Fibroblast of the aortic adventitia (primary cell): ENCODE data around the gene FAM204A. TPM values are rescaled to one million over a fixed set of nuclear protein-coding genes. Genes with fewer than 3 reads are reported as not detected.

Experiments
- DNase-seq: peaks from one replicate; pipeline ENCODE4 v3.0.0-alpha.2; 2010; ENCODE audit warnings: low read depth
- H3K4me3 ChIP-seq: 2 replicates; pipeline ENCODE4 v1.5.1; 2011; ENCODE audit warnings: low read depth, mild to moderate bottlenecking, control low read depth, low read length, moderate library complexity
- CTCF ChIP-seq: IDR thresholded peaks from 2 replicates; pipeline ENCODE4 v1.5.1; 2011; ENCODE audit warnings: mild to moderate bottlenecking, low read length, control low read depth, inconsistent platforms; ENCODE audit not compliant: insufficient read depth
- total RNA-seq: library from RNA; depleted of rRNA; stranded (reverse); fragments of >200 nt; gene quantifications from 2 replicates; pipeline ENCODE4 v1.2.3, GENCODE V29; 2012; ENCODE audit warnings: low replicate concordance

FAM204A gene
- total RNA-seq, 1 donor, result 103 TPM

- TF ChIP-seq CTCF, result no peak
- no peak for DNase-seq
- no peak overlapping the region for H3K4me3 ChIP-seq
Observed at GRCh38 chr10:118369641-118370205, 27.6 kb upstream of the FAM204A start.

GRCh38 chr10:118365702-118366101, 23.6 kb upstream of the FAM204A start:
- TF ChIP-seq CTCF, result no peak
- no peak overlapping the region for H3K4me3 ChIP-seq
- no peak for DNase-seq

DNA sequence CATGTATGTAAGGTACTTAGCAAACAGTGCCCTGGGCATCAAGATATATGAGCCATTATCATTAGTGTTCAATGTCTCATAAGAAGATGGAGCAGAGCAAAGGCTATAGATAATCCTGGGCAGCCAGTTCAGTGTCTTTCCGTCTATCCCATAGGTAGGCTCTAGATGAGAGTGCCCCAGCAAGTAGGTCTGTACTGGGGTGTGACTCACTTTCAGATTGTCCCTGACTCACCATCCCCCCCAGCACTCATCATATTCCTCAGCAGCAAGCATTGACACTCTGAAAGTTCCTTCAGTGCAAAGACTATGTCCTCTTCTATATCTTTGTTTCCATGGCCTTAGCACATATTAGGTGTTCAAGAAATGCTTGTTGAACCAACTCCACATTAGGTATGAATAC, 20.0 kb upstream of the FAM204A start:
- H3K4me3 ChIP-seq, result no peak overlapping the region
- no peak for TF ChIP-seq CTCF
- no peak for DNase-seq

DNA sequence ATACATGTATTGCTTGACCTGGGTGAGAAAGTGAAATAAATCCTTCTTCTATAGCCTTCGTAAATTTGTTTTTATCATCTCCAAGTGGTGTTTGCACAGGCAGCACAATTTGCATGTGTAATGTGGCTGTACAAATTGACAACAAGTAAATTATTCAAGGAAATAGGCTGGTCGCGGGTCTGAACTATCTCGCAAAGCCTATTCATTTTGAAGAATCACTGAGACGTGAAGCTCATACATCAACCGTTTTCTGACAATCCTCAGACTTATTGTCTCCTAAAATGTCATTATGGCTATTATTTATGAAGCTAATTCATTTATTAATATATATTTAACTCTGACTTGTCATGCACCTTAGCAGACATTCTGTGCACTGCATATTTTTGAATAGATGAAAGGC, 16.2 kb upstream of the FAM204A start:
- no peak overlapping the region for H3K4me3 ChIP-seq
- DNase-seq, result no peak
- no peak for TF ChIP-seq CTCF

GRCh38 chr10:118357841-118358240, 15.7 kb upstream of the FAM204A start:
- TF ChIP-seq CTCF, result no peak
- no peak overlapping the region for H3K4me3 ChIP-seq
- no peak for DNase-seq

DNA sequence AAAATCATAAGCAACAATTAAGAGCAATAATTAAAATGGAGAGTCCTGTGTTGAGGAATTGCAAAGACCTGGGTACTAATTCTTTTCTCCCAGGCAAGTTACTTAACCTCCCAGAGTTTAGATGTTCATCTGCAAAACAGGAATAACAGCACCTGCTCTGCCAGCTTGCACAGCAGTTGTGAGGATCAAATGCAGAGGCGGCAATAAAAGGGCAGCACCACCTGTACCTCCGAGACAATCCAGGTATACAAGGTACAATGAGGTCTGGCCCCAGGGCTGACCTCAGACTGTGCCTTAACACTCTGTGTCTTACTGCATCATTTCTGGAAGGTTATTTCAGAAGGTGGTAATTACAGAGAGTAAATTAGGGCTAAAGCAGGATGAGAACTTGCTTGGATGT, 14.5 kb upstream of the FAM204A start:
- H3K4me3 ChIP-seq, result no peak overlapping the region
- TF ChIP-seq CTCF, result no peak
- no peak for DNase-seq

DNA sequence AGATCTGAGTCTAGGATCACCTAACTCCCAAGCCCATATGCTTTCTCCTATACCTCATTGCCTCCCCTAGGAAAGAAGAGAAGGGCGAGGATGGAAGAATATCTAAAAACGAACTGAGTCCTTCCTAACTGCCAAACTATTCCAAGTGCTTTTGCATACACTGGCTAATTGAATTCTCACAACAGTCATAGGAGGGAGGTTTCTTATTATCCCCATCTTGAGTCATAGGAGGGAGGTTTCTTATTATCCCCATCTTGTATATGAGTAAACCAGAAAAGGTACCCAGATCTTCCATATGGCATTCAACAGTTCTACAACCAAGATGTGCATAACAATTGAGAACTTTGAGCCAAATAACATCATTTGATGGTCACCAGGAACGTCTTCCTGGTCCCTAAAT, 13.1 kb upstream of the FAM204A start:
- no peak overlapping the region for H3K4me3 ChIP-seq
- no peak for DNase-seq
- TF ChIP-seq CTCF, result no peak
